Effector CD8-positive, alpha-beta T cell (primary cell): ENCODE results near the gene KIF9.
"Not testable (repeated sequence)": the region's sequence is repeated elsewhere in the genome, so short reads cannot be mapped to it uniquely, and the experiment has no call there.

Experiments used
- DNase-seq: peaks from one replicate; lab custom pipeline; 2025; lab: John Stamatoyannopoulos, UW
- total RNA-seq, 4 experiments: gene quantifications; one replicate each; lab custom pipeline; 2026; lab: John Stamatoyannopoulos, UW

Gene KIF9, protein sequence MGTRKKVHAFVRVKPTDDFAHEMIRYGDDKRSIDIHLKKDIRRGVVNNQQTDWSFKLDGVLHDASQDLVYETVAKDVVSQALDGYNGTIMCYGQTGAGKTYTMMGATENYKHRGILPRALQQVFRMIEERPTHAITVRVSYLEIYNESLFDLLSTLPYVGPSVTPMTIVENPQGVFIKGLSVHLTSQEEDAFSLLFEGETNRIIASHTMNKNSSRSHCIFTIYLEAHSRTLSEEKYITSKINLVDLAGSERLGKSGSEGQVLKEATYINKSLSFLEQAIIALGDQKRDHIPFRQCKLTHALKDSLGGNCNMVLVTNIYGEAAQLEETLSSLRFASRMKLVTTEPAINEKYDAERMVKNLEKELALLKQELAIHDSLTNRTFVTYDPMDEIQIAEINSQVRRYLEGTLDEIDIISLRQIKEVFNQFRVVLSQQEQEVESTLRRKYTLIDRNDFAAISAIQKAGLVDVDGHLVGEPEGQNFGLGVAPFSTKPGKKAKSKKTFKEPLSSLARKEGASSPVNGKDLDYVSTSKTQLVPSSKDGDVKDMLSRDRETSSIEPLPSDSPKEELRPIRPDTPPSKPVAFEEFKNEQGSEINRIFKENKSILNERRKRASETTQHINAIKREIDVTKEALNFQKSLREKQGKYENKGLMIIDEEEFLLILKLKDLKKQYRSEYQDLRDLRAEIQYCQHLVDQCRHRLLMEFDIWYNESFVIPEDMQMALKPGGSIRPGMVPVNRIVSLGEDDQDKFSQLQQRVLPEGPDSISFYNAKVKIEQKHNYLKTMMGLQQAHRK
- total RNA-seq = 2.8 to 4.5 (median 3.6) reads per million in 4 experiments

DNA sequence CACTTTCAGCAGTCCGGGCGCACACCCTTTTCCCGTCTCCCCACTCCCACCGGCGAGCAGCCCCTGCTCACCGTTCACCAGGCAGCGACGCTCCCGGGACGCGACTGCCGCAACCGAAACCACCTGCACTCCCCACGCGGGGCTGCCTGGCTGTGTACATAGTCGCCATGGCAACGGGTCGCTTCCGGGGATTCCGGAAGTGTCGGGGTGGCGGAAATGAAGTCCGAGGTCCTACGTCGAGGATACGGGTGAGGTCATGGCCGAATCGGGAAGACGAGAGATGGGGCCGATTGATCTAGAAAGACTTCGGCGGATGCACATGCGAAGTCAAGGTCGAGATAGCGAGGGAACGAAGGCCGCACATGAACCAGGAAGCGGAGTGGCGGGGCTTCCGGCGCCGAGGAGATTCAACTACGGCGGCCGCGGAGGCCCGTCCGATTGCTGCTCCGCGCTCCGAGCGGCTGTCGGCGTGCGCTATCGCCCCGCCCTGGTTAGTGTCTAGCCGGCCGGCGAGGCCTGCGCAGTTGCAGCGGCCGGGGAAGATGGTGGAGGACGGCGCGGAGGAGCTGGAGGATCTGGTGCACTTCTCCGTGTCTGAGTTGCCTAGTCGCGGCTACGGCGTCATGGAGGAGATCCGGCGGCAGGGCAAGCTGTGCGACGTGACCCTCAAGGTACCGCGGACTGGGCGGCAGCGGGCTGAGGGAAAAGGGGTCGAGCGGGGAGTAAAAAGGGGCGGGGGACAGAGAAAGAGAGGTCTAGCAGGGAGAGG, at the start of gene KIF9, which contains the start of gene KLHL18:
KIF9 (minus strand) TSS at position 376 of the 769 bp plus-strand sequence. CDS start 5,425 bp downstream, outside the sequence.
KLHL18 (plus strand) TSS at position 521 of the 769 bp plus-strand sequence; CDS start at position 543, 22 bp downstream.
- DNase-seq = peak; percentile 95

GRCh38 chr3:47324278-47324865, 41.8 kb upstream of the KIF9 start:
- DNase-seq = peak; percentile 10

DNA sequence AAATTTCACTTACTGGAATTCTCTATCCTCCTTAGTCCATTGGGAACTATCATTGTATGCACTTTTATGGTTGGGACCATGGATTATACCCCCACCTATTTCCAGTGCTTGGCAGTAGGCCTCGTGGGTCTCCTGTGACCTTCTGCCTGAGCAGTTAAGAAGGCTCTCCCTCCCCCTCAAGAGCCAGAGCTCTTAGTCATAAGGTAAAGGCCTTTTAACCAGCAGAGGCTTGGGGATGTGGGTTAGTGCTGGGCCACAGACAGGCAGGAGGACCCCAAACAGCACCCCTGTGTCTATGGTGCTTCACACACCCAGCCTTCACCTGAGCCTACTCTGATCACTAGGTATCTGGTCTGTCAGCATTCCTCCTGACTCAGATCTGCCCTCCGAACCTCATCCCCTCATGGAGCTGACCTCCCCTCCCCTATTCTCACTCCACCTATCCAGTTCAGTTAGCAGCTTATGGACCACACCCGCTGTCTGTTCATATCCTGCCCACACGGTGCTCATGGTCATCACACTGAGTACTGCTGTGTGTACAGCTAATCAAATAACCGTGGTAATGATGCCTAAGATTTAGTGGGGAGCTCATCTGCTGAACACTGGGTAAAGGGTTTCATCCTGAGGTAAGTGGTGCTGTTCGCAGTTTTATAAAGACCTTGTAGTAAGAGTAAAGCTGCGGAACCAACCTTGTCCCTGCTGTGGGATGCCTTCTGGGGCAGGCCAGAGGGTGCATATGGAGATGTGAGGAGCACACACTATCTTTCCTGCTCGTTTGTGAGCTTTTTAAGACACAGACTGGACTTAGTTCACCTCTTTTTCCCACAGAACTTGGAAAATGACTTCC, 41.1 kb upstream of the KIF9 start:
- DNase-seq = no peak

GRCh38 chr3:47319956-47320355, 37.4 kb upstream of the KIF9 start:
- DNase-seq = no peak

GRCh38 chr3:47318916-47319315, 36.3 kb upstream of the KIF9 start:
- DNase-seq = no peak

GRCh38 chr3:47316151-47316550, 33.6 kb upstream of the KIF9 start:
- DNase-seq = not testable (repeated sequence)

GRCh38 chr3:47315069-47315647, 32.6 kb upstream of the KIF9 start:
- no peak for DNase-seq

- no peak for DNase-seq
Measured at GRCh38 chr3:47314056-47314764, 31.6 kb upstream of the KIF9 start.

DNA sequence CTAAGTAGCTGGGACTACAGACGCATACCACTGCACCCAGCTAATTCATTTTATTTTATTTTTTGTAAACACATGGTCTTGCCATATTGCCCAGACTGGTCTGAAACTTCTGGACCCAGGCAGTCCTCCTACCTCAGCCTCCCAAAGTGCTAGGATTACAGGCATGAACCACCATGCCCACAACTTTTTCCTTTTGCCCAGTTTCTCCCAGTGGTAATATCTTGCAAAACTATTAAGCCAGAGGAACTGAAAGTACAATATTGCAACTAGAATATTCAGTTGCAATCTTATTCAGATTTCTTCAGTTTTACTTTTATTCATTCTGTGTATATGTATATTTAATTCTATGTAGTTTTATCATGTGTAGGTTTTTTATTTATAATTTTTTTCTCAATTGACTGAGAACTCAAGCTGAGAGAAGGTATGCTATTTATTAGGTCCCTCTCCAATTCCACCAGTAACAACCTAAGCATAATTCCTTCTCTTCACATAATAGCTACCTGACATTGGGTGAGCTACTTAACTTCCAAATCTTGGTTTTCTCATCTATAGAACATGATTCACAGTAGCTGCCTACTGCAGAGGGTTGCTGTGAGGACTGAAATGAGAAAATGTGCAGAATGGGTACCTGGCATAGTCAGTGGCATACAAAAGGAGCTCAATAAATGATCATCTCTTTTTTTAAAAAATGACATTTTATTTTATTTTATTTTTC, 30.9 kb upstream of the KIF9 start:
- DNase-seq = no peak

DNA sequence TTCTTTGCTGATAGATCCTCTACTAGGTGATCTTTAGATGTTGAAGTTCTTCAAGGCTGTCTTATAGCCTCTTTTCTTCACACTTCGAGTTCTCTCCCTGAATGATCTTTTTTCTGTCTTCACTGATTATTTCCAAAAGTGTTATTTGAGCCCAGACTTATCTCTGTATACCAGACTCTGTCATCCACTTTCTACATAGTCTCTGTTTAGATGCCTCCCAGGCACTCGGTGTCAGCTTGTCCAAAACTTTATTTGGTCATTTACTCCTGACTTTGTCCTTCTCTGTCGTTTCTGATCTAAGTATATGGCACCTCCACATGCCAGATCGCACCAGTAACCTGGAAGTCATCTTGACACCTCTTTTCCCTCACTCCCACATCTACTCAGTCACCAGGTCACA, 27.8 kb upstream of the KIF9 start:
- no peak for DNase-seq

- not testable (repeated sequence) for DNase-seq
Measured at GRCh38 chr3:47309231-47309630, 26.6 kb upstream of the KIF9 start.

DNA sequence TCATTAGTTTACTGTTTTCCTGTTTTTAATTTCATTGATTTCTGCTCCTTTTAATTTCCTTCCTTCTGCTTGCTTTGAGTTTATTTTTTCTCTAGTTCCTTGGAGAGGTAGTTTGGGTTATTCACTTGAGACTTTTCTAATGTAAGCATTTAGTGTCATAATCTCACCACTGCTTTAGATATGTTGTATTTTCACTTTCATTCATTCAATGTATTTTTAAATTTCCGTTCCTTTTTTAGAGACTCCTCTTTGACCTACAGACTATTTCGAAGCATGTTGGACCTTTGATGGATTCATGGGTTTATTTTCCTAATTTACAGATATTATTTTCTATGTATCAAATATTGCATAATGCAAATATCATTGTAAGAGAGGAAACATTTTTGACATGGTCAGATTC, 23.4 kb upstream of the KIF9 start:
- no peak for DNase-seq

DNA sequence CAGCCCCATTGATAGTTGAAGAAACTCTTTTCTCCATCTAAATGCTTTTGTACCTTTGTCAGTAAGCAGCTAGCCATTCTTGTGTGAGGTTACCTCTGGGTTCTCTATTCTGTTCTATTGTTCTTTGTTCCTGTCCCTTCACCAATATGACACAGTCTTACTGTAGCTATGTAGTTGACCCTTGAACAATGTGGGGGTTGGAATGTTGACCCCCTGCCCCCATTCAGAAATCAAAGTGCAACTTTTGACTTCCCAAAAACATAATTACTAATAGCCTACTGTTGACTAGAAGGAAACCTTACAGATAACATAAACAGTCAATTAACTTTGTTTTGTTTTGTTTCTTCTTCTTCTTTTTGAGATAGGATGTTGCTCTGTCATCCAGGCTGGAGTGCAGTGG, 18.9 kb upstream of the KIF9 start:
- no peak for DNase-seq

DNA sequence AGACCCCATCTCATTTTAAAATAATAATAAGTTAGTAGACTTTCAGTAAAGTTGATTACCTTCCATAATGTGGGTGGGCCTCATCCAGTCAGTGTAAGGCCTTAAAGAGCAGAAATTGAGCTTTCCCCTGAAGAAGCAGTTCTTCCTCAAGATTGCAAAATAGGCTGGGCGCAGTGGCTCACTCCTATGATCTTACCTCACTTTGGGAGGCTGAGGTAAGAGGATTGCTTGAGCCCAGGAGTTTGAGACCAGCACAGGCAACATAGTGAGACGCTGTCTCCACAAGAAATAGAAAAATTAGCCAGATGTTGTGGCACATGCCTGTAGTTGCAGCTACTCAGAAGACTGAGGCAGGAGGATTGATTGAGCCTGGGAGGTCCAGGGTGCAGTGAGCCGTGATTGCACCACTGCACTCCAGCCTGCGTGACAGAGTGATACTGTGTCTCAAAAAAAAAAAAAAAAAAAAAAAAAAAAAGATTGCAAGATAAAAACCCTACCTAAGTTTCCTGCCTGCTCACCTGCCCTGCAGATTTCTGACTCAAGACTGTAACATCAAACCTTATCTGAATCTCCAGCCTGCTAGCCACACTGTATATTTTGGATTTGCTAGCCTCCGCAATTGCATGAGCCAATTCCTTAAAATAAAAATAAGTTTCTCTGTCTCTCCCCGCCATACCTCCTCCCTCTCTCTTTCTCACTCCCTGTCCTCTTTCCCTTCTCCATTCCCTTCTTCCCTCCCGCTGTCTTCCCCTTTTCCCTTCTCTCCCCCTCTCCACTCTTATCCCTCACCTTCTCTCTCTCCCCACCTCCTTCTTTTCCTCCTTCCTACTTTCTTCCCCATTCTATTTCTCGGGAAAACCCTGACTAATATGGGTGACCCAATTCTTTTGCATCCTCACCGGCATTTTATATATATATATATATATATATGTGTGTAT, 17.1 kb upstream of the KIF9 start:
- no peak for DNase-seq

DNA sequence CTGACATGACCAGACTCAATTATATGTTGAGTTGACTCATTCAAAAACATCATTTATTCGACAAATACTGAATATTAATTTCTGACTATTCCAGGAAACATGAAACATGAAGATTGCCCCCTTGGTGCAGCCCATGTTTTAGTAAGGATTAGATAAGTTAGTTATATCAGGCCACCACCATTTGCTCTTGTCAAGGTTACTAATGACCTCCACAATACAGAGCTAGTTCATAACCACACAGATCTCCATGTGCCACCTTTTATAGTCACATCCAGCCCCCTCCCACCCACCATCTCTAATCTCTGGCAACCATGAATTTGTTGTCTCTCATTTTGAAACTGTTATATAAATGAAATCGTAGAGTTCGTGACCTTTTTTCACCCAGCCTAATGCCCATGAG, 15.8 kb upstream of the KIF9 start:
- DNase-seq = no peak

- DNase-seq = no peak
Measured at GRCh38 chr3:47296562-47297302, 14.1 kb upstream of the KIF9 start.

GRCh38 chr3:47295976-47296375, 13.4 kb upstream of the KIF9 start:
- no peak for DNase-seq
